MG63 (cell line): Measurements from ENCODE around the gene GRIK1. TPM values are rescaled to one million over a fixed set of nuclear protein-coding genes. Genes with fewer than 3 reads are reported as not detected.

Experiments used
- DNase-seq: peaks from one replicate; pipeline ENCODE4 v3.0.0-alpha.2; 2020
- H3K27me3 ChIP-seq: fragments of 250-450 bp; sonication (Bioruptor Pico); 2 replicates; pipeline ENCODE4 v1.5.1; 2020; ENCODE audit warnings: mild to moderate bottlenecking, moderate library complexity
- H3K36me3 ChIP-seq: fragments of 250-450 bp; sonication (Bioruptor Pico); 2 replicates; pipeline ENCODE4 v1.5.1; 2020; ENCODE audit warnings: mild to moderate bottlenecking, moderate library complexity
- H3K4me3 ChIP-seq: fragments of 250-450 bp; sonication (Bioruptor Pico); 2 replicates; pipeline ENCODE4 v1.5.1; 2020; ENCODE audit warnings: mild to moderate bottlenecking, moderate library complexity
- H3K9me3 ChIP-seq: fragments of 250-450 bp; sonication (Bioruptor Pico); 2 replicates; pipeline ENCODE4 v1.5.1; 2020; ENCODE audit warnings: mild to moderate bottlenecking, moderate library complexity
- total RNA-seq: library from RNA; depleted of rRNA; stranded (reverse); fragments of >200 nt; shearing (Covaris generic); gene quantifications from 2 replicates; pipeline ENCODE4 v1.2.3, GENCODE V29; 2014; ENCODE audit warnings: low replicate concordance

Gene GRIK1
- total RNA-seq, 1 experiment from 2014 or later, result not detected

DNA sequence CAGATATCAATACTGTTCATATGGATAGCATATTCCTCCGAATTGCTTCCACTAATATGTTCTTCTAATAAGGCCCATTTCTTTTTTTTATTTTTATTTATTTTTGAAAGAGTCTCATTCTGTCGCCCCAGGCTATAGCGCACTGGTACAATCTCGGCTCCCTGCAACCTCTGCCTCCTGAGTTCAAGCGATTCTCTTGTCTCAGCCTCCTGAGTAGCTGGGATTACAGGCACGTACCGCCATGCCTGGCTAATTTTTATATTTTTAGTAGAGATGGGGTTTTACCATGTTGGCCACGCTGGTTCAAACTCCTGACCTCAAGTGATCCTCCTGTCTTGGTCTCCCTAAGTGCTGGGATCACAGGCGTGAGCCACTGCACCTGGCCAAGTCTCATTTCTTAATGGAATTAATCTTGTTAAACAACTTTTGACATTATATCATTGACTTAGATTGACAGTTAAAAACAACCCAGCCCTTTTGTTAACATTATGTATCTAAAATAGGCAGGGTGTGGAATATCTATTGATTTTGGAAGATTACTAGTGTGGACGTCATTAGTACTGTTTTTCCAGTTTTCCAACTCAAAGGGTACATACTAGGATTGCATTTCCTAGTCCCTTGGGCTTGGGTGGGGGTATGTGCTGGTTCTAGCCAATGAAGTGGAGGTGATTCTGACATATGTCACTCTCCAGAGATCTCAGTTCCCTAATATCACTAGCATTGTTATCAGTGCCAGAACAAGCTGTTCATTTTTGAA, 281.4 kb downstream of the GRIK1 start:
- H3K27me3 ChIP-seq, result no peaks in the 10 kb centered on the region
- DNase-seq, result no peak
- no peak overlapping the region for H3K4me3 ChIP-seq
- peaks cover 2% of the 10 kb centered on the region; the same call in 1 of the 2 replicates for H3K9me3 ChIP-seq
- H3K36me3 ChIP-seq, result no peaks in the 10 kb centered on the region

DNA sequence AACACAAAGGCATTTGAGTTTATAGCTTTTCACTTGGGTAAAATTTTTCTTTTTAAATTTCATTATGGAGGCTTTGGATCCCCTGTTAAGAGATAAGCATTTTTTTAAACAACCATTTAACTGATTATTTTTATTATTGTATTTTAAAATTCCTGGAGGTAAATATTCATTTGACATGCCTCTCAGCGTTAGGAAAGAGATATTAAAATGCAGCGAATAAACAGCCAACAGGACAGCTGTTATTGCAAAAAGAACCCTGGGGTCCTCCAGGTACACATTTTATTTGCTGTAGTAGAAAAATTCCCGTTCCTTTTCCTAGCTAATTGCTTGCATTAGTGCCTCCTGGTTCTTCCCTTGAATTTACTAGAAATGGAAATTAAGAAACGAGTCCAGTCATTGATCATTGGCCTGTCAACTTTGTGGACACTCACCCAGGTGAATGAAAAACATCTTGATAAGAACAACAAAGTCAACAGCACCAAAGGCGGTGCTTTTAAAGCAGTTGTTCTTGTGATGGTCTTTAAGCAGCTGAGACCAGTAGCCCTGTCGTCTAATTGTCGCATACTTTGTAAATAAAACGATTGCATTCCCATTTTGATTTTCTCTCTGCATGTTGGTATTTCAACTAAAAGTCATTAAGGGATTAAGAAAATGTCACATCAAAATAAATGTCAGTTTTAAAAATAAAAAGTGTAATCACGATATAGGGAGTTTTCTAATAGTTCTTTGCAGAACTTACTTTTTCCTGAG, 282.4 kb downstream of the GRIK1 start:
- H3K9me3 ChIP-seq, result peaks cover 2% of the 10 kb centered on the region; the same call in 1 of the 2 replicates
- H3K36me3 ChIP-seq, result no peaks in the 10 kb centered on the region
- no peak overlapping the region for H3K4me3 ChIP-seq
- no peaks in the 10 kb centered on the region for H3K27me3 ChIP-seq
- no peak for DNase-seq

DNA sequence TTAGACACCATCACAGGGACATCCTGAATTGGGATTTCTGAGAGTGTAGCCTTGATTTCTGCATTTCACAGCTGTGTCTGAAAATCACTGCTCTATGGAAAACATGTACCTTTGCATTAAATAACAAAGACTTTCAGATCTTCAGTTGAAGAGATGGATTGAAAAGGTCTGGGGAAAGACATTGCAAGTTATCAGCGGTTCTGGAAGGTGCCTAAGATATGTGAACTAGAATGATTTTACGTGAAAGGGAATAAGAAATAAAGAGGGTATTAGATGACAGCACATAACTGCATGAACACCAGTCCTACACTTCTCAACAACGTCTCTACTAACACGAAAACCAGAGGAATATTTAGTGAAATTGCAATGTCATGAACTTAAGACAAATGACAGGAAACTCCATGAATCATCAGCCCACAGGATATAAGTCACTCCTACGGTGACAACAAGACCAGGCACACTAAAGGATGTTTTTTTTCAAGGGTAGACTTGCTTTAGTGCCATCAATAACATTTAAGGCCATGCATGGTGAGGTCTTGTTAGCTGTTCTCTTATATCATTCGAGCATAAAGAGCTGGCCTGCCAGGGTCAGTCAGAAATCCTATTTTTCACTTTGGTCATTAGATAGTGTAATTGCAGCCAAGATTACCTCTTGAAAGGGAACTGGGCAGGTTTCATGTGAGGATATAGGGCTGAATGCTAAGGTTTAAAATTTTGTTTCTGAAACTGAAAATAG, 283.1 kb downstream of the GRIK1 start:
- H3K4me3 ChIP-seq, result no peak overlapping the region
- no peak for DNase-seq
- no peaks in the 10 kb centered on the region for H3K27me3 ChIP-seq
- no peaks in the 10 kb centered on the region for H3K36me3 ChIP-seq
- H3K9me3 ChIP-seq, result peaks cover 2% of the 10 kb centered on the region; the same call in 1 of the 2 replicates

DNA sequence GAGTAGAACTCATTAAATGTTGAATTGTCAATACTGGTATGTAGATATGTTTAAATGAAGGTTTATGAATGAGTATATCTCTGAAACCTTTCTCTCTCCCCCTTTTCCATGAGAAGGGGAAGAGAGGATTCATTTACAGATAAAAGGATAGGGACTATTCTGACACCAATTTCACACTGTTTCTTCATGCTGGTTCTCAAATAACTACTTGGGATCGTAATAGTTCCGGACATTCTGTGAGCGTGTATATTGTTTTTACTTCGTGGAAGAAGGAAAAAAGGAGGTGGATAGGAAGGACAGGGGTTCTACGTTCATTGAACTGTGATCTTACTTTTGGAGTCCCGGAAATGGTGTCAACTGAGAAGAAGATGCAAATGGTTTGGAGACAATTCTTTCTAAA, 284.2 kb downstream of the GRIK1 start:
- no peak overlapping the region for H3K4me3 ChIP-seq
- peaks cover 2% of the 10 kb centered on the region; the same call in 1 of the 2 replicates for H3K9me3 ChIP-seq
- no peaks in the 10 kb centered on the region for H3K36me3 ChIP-seq
- no peak for DNase-seq
- H3K27me3 ChIP-seq, result no peaks in the 10 kb centered on the region

DNA sequence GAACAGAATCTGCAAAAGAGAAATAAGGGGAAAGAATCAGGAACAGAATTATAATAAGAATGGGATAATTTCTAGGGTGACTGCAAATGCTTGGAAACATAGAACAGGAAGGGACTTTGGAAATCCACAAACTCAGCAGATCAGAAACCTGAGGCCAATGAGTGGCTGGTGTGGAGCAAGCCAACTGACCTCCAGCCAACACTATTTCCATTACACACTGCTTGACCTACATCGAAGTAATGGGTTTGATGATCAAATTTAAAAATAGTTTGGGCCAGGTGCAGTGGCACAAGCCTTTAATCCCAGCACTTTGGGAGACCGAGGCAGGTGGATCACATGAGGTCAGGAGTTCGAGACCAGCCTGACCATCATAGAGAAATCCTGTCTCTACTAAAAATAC, 284.9 kb downstream of the GRIK1 start:
- no peaks in the 10 kb centered on the region for H3K36me3 ChIP-seq

DNA sequence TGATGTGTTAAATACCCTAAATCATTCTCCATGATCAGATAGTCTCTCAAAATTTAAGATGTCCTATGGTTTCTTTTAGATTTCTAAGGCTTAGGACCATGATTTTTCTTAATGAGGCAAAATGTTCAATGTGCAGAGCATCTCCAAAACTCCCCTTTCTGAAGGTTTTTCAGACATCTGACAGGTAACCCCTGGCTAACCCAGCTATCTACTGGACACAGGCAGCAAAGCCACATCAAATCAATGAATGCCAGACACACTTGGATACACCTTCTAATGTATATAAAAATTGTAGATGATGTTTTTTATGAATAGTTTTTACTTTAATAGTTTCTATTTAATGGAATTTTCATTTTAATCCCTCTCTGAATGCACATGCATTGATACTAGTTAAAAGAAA, 285.6 kb downstream of the GRIK1 start:
- Histone ChIP-seq H3K9me3 (peaks cover 2% of the 10 kb centered on the region; the same call in 1 of the 2 replicates), H3K27me3 (no peaks in the 10 kb centered on the region)

More for the DNA sequence above, 284.9 kb downstream of the GRIK1 start:
- Histone ChIP-seq H3K9me3 (peaks cover 2% of the 10 kb centered on the region; the same call in 1 of the 2 replicates), H3K27me3 (no peaks in the 10 kb centered on the region), H3K4me3 (no peak overlapping the region)
- DNase-seq, result no peak

DNA sequence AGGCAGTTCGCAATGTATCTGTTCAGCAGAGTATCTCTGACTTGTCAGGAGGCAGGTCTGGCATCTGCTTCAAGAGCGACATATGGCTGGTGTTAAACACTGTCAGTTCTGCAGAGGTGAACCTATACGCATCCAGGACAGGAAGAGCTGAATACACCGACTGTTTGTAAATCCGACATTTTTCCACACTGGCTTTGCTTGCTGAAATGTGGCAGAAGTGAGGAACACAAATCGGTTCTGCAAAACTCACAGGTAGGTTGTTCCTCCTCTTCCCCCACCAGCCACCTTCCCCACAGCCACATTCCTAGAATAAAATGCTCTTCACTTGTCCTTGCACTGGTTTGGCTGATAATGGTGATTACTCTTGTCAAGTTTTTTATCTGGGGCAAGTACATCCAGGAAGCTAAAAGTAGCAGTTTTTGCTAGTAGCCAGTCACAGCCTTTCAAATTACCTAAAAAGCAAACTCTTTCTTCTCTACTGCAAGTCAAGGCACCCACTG, 289.2 kb downstream of the GRIK1 start:
- no peaks in the 10 kb centered on the region for H3K27me3 ChIP-seq
- no peaks in the 10 kb centered on the region for H3K9me3 ChIP-seq
- H3K36me3 ChIP-seq, result no peaks in the 10 kb centered on the region
- no peak overlapping the region for H3K4me3 ChIP-seq
- no peak for DNase-seq

More for the DNA sequence above, 285.6 kb downstream of the GRIK1 start:
- no peaks in the 10 kb centered on the region for H3K36me3 ChIP-seq
- no peak overlapping the region for H3K4me3 ChIP-seq
- DNase-seq, result no peak

DNA sequence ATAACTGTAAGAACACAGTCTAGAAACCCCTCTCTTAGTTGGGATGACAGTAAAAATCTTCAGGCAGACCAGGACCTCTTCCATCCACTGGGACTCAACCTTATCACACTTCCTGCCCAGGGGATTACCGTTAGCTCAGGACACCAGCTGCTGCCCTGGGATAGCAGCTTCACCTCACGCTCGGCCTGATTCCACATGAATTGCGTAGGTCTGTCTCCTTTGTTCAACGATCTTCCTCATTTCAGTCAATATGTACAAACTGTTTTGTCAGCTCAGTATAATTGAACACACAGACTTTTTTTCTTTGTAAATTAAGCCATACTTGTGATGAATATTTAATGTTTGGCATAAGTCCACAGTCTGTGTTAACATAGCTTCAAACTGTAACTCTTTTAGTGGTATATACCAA, 290.4 kb downstream of the GRIK1 start:
- no peak for DNase-seq
- no peaks in the 10 kb centered on the region for H3K9me3 ChIP-seq
- H3K4me3 ChIP-seq, result no peak overlapping the region
- no peaks in the 10 kb centered on the region for H3K27me3 ChIP-seq
- no peaks in the 10 kb centered on the region for H3K36me3 ChIP-seq

DNA sequence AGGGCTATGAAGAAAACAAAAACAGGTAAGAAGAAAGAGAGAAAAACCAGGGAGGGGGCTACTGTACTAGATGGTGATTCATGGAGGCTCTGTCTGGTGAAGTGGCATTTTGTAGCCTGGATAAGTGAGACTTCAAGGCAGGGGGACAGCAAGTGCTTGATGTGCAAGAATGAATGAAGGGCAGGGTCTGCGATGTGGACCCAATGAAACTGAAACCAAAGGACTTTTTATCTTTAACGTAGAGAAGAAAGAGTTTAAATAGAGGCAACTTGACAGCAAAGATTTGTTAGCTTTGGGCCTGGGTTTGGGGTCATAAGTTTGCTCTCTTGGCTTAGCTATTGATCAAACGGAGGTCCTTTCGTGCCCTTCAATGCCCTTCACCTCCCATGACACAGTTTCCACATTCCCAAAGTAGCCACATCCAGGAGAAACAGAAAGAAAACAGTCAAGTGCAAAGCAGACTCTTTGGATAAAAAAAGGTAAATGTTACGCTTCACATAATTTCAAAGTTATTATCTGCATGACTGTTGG, 291.0 kb downstream of the GRIK1 start:
- Histone ChIP-seq H3K9me3 (no peaks in the 10 kb centered on the region), H3K27me3 (no peaks in the 10 kb centered on the region), H3K4me3 (no peak overlapping the region), H3K36me3 (no peaks in the 10 kb centered on the region)
- DNase-seq, result no peak

DNA sequence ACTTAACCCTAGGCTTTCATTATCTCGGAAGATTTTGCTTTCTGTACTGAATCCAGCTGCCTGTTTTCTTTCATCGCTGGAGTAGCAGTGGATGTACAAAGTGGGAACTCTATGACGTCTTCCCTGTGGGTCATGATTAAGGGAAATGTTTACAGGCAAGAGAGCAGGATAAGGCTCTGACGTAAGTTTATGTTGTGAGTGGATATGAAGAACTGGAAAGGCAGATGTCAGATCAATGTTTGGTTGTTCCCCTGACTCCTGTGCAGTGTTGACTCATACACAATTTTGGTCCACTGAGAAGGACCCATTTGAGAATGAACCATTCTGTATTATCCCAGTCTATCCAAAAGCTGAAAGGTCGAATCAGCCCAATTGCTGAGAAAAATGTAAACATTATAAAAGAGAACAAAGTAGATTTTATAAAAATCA, 292.4 kb downstream of the GRIK1 start:
- DNase-seq, result no peak
- H3K4me3 ChIP-seq, result no peak overlapping the region
- H3K9me3 ChIP-seq, result no peaks in the 10 kb centered on the region
- no peaks in the 10 kb centered on the region for H3K27me3 ChIP-seq
- no peaks in the 10 kb centered on the region for H3K36me3 ChIP-seq

DNA sequence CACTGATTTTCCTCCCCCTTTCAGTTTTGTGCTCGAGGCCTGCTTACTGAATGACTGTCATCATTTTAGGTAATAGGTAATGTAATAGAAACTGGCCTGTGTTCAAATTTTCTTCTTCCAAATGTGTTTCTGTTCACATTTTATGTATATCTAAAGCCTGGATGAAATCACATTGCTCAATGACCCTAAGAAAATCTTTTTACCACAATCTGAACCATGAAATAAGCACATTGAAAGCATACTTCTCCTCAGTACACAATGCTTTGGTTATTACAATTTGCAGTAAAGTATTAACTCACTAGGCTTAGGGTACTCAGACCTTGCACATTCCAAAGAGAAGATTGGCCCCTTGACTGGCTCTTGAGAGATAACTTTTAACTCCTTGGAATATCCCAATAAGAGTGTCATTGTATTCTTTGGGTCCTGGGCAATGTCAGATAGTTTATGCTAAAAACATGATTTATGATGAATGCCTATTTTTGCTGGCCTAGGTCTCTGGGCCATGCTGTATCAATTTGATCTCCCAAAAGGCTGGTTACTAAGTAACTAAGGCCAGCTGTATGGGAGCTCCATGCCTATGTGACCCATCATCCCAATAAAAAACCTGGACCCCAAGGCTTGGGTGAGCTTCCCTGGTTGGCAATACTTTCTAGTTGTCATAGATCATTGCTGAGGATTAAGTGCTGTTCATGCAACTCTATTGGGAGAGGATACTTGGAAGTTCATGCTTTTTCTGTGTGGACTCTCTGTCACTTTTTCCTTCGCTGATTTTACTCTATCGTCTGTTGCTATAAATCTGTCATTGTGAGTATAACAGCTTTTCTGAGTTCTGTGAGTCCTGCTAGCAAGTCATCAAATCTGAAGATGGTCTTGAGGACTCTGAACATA, 293.9 kb downstream of the GRIK1 start:
- Histone ChIP-seq H3K9me3 (no peaks in the 10 kb centered on the region), H3K27me3 (no peaks in the 10 kb centered on the region), H3K36me3 (no peaks in the 10 kb centered on the region), H3K4me3 (no peak overlapping the region)
- no peak for DNase-seq

DNA sequence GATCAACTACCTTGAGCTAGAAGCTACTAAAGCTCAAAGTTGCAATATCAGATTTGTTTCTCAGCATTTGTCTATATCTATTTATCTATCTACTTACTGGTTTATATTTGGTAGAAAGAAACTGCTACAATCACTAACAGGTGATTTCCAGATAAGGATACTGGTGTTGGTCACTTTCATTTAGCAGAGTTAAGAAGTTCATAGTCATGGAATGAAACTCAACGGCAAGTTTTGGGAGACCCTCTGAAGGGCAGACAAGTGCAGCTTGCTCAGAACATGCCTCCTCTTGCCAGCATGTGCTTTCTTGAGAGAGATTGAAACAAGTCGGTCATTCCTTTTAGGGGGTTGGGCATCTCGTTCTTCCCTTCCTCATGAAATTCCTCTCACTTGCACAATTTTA, 296.5 kb downstream of the GRIK1 start:
- no peaks in the 10 kb centered on the region for H3K27me3 ChIP-seq
- H3K36me3 ChIP-seq, result no peaks in the 10 kb centered on the region
- no peaks in the 10 kb centered on the region for H3K9me3 ChIP-seq
- no peak overlapping the region for H3K4me3 ChIP-seq
- DNase-seq, result no peak

DNA sequence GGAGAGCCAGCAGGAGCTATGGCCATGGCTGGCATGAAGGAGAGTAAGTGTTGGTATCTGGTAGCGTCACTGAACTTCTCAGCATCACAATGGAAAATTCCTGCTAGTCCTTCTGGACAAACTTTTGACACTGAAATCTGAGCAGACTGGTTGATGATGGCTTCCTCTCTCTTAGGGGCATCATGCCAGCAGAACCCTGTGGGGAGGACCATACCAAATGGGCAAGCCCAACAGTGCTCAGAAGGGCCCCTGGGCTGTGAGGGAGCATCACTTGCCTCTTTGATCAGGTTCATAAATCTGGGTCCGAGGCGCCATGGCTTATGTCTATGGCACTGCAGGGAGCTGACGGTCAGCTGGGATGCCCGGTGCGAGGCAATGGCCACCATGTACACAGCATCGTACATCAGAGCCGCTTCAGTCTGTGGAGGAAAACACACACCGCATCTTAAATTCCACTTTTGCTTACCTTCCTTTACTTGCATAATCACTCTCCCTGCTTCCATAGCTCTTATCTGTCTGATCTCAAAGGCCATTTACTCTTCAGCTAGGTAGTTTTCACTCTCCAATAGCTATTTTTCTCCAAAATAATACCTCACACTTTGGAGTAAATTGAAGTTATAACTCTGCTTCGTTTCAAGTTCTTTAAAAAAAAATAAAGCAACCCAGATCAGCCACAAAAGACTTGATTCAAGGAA, 297.1 kb downstream of the GRIK1 start:
- no peak for DNase-seq
- H3K9me3 ChIP-seq, result no peaks in the 10 kb centered on the region
- no peaks in the 10 kb centered on the region for H3K36me3 ChIP-seq
- no peaks in the 10 kb centered on the region for H3K27me3 ChIP-seq
- no peak overlapping the region for H3K4me3 ChIP-seq

DNA sequence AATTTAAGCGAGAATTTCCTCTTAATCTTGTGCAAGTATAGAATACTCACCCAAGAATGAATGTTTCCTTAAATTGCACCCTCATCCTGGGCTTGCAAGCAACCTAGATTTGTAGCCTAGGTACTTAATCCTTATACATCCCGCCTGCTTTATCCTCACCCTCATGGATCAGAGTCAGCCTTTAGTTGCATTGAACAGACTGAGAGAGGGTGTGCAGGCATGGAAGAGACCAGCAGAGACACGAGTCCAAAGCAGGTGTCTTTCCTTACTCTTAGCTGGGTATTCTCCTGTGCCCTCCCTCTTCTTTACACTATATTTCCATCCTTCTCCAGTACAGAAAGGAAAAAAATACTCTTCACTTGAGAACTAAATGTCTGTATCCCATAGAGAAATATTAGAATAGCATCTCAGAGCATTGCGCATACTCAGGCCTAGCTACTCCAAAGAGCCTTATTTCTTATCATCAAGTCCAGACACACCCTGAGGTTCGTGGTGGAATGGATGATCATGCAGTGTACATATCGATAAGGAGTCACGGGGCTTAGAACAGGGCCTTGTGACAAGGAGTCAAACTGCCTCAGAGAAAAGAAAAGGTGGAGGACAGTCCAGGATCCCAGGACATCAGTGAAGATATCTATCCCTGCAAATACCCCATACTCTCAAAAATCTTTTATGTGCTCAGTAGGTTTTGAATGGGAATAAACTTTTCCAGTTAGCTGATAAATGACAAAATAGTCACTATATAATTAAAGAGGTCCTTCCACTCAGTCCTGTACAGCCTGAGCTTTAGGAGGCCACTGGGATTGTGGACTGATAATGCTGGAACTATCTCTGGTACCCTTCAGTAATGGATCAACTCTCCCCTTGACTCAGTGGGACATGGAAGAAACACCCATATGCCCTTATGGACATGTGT, 297.9 kb downstream of the GRIK1 start:
- no peak overlapping the region for H3K4me3 ChIP-seq
- no peaks in the 10 kb centered on the region for H3K36me3 ChIP-seq
- no peaks in the 10 kb centered on the region for H3K27me3 ChIP-seq
- DNase-seq, result no peak
- H3K9me3 ChIP-seq, result no peaks in the 10 kb centered on the region
